22Rv1 (cell line): Measurements from ENCODE around the gene PADI1.

Experiments
- H3K27ac ChIP-seq: fragments of 450-650 bp; 2 replicates; pipeline ENCODE4 v1.5.1; 2017
- CTCF ChIP-seq: fragments of 450-650 bp; IDR thresholded peaks from 2 replicates; pipeline ENCODE4 v1.5.1; 2017; ENCODE audit warnings: mild to moderate bottlenecking
- ZFX ChIP-seq: fragments of 450-650 bp; IDR thresholded peaks from 2 replicates; pipeline ENCODE4 v1.6.1; 2017; ENCODE audit warnings: antibody characterized with exemption, borderline replicate concordance

PADI1 gene

GRCh38 chr1:17170571-17170970, 34.4 kb upstream of the PADI1 start:
- TF ChIP-seq ZFX, result no peak
- no peak for TF ChIP-seq CTCF
- H3K27ac ChIP-seq, result no peak overlapping the region

DNA sequence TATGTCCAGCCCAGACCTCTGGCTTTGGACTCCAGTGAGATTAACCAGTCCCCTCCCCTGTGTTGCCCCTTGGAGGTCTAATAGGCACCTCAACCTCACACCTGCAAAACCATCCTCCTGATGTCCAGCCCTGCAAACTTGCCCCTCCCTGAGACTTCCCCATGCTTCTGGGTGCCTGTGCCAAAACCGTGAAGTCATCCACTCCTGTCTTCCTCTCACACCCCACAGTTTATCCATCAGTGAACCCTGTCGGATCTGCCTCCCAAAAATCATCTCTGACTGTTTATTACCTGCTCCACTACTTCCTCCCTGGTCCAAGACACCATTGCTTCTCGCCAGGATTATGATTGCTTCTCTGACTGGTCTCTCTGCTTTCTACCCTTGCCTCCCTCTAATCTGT, 31.7 kb upstream of the PADI1 start:
- no peak for TF ChIP-seq ZFX
- TF ChIP-seq CTCF, result no peak
- H3K27ac ChIP-seq, result no peak overlapping the region

DNA sequence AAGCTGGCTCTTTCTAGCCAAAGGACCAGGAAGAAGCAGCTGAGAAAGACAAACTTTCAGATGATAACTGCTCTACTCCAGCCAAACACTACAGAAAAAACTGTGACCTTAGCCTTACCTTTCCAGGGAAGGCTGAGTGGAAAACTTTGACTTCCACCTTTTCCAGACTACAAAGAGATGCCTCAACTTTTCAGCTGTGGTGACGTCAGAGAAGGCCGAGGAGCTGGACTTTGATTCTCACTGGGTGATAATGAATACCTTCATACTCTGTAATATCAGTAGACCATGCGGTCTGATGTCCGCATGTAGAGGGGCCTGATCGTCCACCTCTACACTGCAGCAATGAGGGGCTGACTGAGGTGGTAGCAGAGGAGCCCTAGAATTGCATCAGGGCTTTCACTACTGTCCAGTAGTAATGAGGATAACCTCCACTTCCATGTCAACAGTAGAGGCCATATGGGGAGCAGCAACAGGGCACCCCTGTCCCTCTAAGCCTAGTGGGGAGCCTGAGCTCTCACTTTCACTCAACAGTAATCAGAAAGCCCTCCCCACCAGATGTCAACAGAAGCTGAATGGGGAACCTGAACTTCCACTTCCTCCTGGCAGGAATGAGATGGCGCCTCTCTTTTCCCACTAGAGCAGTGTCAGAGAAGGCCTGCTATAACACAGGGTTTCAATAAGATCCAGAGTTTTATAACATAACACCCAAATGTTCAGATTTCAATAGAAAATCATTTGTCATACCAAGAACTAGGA, 28.4 kb upstream of the PADI1 start:
- no peak overlapping the region for H3K27ac ChIP-seq
- no peak for TF ChIP-seq ZFX
- no peak for TF ChIP-seq CTCF

- H3K27ac ChIP-seq, result no peak overlapping the region
- TF ChIP-seq CTCF (no peak), ZFX (no peak)
Observed at GRCh38 chr1:17177651-17178050, 27.3 kb upstream of the PADI1 start.

GRCh38 chr1:17181781-17182464, 23.0 kb upstream of the PADI1 start:
- no peak overlapping the region for H3K27ac ChIP-seq
- TF ChIP-seq CTCF (no peak), ZFX (no peak)

- no peak overlapping the region for H3K27ac ChIP-seq
- TF ChIP-seq ZFX, result no peak
- no peak for TF ChIP-seq CTCF
Observed at GRCh38 chr1:17183388-17184160, 21.4 kb upstream of the PADI1 start.
